22Rv1 (cell line): ENCODE measurements around the gene TRIM32.

ENCODE experiments used
- H3K27ac ChIP-seq: fragments of 450-650 bp; 2 replicates; pipeline ENCODE4 v1.5.1; 2017
- ZFX ChIP-seq: fragments of 450-650 bp; IDR thresholded peaks from 2 replicates; pipeline ENCODE4 v1.6.1; 2017; ENCODE audit warnings: antibody characterized with exemption, borderline replicate concordance
- TF ChIP-seq, protein P1 (sequence below): fragments of 450-650 bp; IDR thresholded peaks from 2 replicates; pipeline ENCODE4 v1.5.1; 2017; ENCODE audit warnings: mild to moderate bottlenecking

The TRIM32 gene

DNA sequence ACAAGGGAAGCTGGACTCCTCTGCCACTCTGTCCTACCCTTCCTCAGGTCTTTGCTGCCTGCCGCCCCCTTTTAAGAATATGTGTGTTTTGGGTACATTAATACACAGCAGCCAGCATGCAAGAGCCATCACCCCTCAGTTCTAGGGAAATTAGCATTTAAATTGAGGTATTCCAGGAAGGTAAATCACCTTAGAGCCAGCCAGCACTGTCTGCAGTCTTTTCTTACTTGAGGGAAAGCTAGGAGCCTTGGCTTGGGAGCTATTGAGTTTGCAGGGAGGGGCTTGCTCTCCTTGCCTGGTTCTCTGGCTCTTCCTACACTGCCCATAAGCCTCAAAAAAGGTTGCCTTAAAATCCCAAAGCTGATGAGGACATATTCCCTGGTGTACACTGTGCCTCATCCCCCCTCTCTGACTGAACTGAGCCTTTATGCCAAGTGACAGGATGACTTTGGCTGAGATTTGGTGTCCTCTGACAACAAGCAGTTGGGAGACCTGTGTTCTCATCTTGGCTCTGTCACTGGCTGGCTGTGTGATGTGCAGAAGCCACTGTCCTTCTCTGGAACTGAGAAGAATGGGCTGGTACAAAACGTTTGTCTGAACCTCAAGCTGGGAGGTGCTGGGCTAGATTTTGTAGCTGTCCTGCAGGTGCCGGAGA is 54.1 kb downstream of the TRIM32 start:
- TF ChIP-seq, protein P1, sequence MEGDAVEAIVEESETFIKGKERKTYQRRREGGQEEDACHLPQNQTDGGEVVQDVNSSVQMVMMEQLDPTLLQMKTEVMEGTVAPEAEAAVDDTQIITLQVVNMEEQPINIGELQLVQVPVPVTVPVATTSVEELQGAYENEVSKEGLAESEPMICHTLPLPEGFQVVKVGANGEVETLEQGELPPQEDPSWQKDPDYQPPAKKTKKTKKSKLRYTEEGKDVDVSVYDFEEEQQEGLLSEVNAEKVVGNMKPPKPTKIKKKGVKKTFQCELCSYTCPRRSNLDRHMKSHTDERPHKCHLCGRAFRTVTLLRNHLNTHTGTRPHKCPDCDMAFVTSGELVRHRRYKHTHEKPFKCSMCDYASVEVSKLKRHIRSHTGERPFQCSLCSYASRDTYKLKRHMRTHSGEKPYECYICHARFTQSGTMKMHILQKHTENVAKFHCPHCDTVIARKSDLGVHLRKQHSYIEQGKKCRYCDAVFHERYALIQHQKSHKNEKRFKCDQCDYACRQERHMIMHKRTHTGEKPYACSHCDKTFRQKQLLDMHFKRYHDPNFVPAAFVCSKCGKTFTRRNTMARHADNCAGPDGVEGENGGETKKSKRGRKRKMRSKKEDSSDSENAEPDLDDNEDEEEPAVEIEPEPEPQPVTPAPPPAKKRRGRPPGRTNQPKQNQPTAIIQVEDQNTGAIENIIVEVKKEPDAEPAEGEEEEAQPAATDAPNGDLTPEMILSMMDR, result no peak
- no peak for TF ChIP-seq ZFX
- no peak overlapping the region for H3K27ac ChIP-seq

DNA sequence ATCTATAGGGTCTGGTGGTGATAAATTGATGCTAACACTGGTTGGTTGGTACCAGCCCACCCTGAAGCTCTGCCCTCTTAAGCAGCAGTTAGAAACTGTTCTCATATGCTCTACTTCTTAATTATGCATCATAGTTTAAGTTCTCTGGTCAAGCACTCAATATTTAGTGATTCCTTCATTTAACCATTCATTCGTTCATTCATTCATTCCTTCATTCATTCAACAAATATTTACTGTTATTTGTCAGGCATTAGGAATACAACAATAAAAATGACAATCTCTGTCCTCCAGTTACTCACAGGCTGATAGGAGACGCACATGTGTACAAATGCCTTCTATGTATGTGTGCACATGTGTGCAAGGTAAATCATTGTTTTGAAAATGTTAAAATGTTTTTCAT is 54.6 kb downstream of the TRIM32 start:
- no peak overlapping the region for H3K27ac ChIP-seq
- no peak for TF ChIP-seq ZFX
- TF ChIP-seq, protein P1, result no peak

- H3K27ac ChIP-seq, result no peak overlapping the region
- TF ChIP-seq, protein P1, result no peak
- TF ChIP-seq ZFX, result no peak
These were observed 62.1 kb downstream of the TRIM32 start for GRCh38 chr9:116749176-116749575.

- no peak overlapping the region for H3K27ac ChIP-seq
- no peak for TF ChIP-seq ZFX
- TF ChIP-seq, protein P1, result no peak
These were observed 62.7 kb downstream of the TRIM32 start for GRCh38 chr9:116749772-116750171.

DNA sequence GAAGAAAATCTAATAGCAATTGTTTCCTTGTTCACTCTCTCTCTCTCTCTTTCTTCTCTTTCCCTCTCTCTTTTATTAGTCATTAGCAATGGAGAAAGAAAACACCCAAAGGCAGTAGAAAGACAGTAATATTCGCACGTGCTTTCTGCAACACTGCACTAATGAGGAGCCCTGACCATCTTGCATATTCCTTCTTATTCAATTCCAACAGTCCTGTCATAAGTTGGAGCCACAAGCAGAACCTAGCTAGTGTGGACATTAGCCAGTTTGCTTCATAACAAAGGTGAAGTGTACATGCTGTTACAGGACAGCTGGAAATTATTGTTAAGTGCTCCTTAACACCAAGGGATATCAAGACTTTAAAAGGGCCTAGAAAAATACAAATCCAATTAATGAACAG is 63.4 kb downstream of the TRIM32 start:
- no peak overlapping the region for H3K27ac ChIP-seq
- TF ChIP-seq ZFX, result no peak
- TF ChIP-seq, protein P1, result no peak
